Spleen (tissue), 11 donors: ENCODE results near the gene CYB561D2. TPM values are rescaled to one million over a fixed set of nuclear protein-coding genes. Genes with fewer than 3 reads are reported as not detected.
A peak's percentile ranks its signal among the peaks of the same experiment; 100 is the strongest.

Experiments
- DNase-seq: peaks from one replicate; pipeline ENCODE4 v3.0.0-alpha.2; 2020
- H3K27ac ChIP-seq, 8 donors: fragments of 200-600 bp; sonication (generic) in 7 of 8; 1 replicate in 4 of 8; 2 replicates in 4 of 8; pipeline versions ENCODE4 v1.5.0 to v1.8.0; 2016 to 2021; ENCODE audit warnings: inconsistent platforms in 4 of 8, mild to moderate bottlenecking in 4 of 8, moderate library complexity in 1 of 8
- H3K27me3 ChIP-seq, 7 donors: fragments of 200-600 bp; sonication (generic) in 6 of 7; replicated peaks in 1 of 7; 1 replicate in 4 of 7; 2 replicates in 3 of 7; pipeline versions ENCODE4 v1.5.0 to v1.8.0; 2016 to 2021; ENCODE audit warnings: inconsistent platforms in 3 of 7, mild to moderate bottlenecking in 1 of 7
- H3K36me3 ChIP-seq, 6 donors: fragments of 200-600 bp; sonication (generic) in 5 of 6; 1 replicate in 4 of 6; 2 replicates in 2 of 6; pipeline versions ENCODE4 v1.5.0 to v1.8.0; 2016 to 2021; ENCODE audit warnings: inconsistent platforms in 2 of 6
- H3K4me1 ChIP-seq, 6 donors: fragments of 200-600 bp; sonication (generic) in 5 of 6; 1 replicate in 3 of 6; 2 replicates in 3 of 6; pipeline versions ENCODE4 v1.5.0 to v1.8.0; 2016 to 2021; ENCODE audit warnings: inconsistent platforms in 3 of 6
- H3K4me3 ChIP-seq, 8 donors: fragments of 200-600 bp; sonication (generic) in 7 of 8; 1 replicate in 4 of 8; 2 replicates in 4 of 8; pipeline versions ENCODE4 v1.5.0 to v1.8.0; 2016 to 2021; ENCODE audit warnings: inconsistent platforms in 4 of 8, mild to moderate bottlenecking in 4 of 8, moderate library complexity in 2 of 8
- H3K9me3 ChIP-seq, 8 donors: fragments of 200-600 bp; sonication (generic) in 7 of 8; 1 replicate in 4 of 8; 2 replicates in 4 of 8; pipeline versions ENCODE4 v1.5.0 to v1.8.0; 2016 to 2021; ENCODE audit warnings: inconsistent platforms in 4 of 8
- POLR2A ChIP-seq, 3 donors: fragments of 450-650 bp; IDR thresholded peaks; one replicate each; pipeline ENCODE4 v1.5.1; 2017; ENCODE audit warnings: antibody characterized with exemption in 3 of 3, mild to moderate bottlenecking in 1 of 3
- POLR2AphosphoS5 ChIP-seq, 3 donors: sonication (generic); formaldehyde crosslinking; IDR thresholded peaks; one replicate each; pipeline ENCODE4 v1.5.1; 2017; ENCODE audit warnings: antibody characterized with exemption in 3 of 3
- WGBS, 5 donors: extraction: QIAGEN DNeasy Blood & Tissue Kit in 3 of 5; methylation state at CpG; one replicate each; pipeline versions ENCODE4 v1.1.5 to v1.1.7; 2013 to 2018; 5-methylcytosine and 5-hydroxymethylcytosine counted together
- intact Hi-C: fragments of 100-400 bp; cut with DNase I; formaldehyde crosslinking; loops from one replicate; pipeline ENCODE4 v1.15.0; 2023; ENCODE audit warnings: low total_unique reads
- polyA plus RNA-seq, 3 donors: library from polyadenylated mRNA; stranded (reverse); fragments of 200-250 nt; gene quantifications; one replicate each; pipeline ENCODE4 v1.2.1, GENCODE V29; 2013
- total RNA-seq, 7 donors: library from RNA; depleted of rRNA in 3 of 7; stranded (reverse); fragments of >200 nt in 3 of 7; fragmentation: NEBNext Ultra II Directional in 4 of 7; extraction: Animal tissue kit (Norgen Biotek cat#: 25700) in 4 of 7; gene quantifications; one replicate each; pipeline versions ENCODE4 v1.1.0 to v1.2.1, GENCODE V29; 2016 to 2021
- TF ChIP-seq, protein P1 (sequence below), 11 experiments: fragments of 200-600 bp in 7 of 11; fragments of 450-650 bp in 4 of 11; sonication (generic) in 4 of 11; IDR thresholded peaks in 8 of 11; conservative IDR thresholded peaks in 3 of 11; 1 replicate in 7 of 11; 2 replicates in 4 of 11; pipeline versions ENCODE4 v1.4.0 to v1.8.0; 2016 to 2021; ENCODE audit warnings: antibody characterized with exemption in 11 of 11, inconsistent platforms in 4 of 11, mild to moderate bottlenecking in 1 of 11
- donor health status: healthy with polysubstance abuse.
- donor health status: DM: no; HTN: no; CAD: no; lungs with moderate emphysema.
- donor health status: DM: no; HTN: no; CAD: no.
- donor health status: Bipolar disorder and iron deficiency.
- donor health status: healthy.
- donor health status: DM: no; HTN: no; CAD: no.
- donor health status: DM: yes; HTN: yes; CAD: no.

The CYB561D2 gene
- total and polyA plus RNA-seq, 10 donors, result 18.7 to 35.2 (median 26.4) TPM

DNA sequence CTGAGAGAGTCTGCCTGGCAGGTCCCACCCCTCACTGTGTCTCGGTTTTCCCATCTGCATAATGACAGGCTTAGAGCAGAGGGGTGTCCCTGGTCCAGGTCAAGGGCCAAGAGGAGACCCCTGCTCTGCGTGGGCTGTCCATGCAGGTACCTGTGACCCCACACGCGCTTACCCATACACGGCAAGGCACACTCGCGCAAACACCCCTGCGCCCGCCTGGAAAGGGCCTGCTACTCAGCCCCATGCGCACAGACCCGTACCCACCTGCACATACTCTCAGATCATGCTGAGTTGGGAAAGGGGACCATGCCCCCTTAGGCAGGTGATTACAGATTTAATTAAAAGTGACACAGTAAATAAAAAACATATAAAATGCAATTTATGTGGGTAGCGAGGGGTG lies 32.1 kb downstream of the CYB561D2 start:
- peak overlapping the region in 6 of 8 donors; percentile 13 to 63 (median 22) for H3K27ac ChIP-seq
- no peak overlapping the region for H3K4me3 ChIP-seq
- 90 to 96% (median 93%) methylated on average over 10 to 12 of the region's 12 CpGs for WGBS, 5 donors
- DNase-seq, result no peak
- intact Hi-C loops, result no loop called here
- H3K36me3 ChIP-seq, result no peaks in the 10 kb centered on the region
- peaks cover 0 to 11% (median 2%) of the 10 kb centered on the region in 6 donors for H3K4me1 ChIP-seq
- TF ChIP-seq POLR2AphosphoS5 (IDR thresholded peaks at IDR 0.05) (no peak), POLR2A (IDR thresholded peaks at IDR 0.05) (no peak)
- TF ChIP-seq, protein P1, sequence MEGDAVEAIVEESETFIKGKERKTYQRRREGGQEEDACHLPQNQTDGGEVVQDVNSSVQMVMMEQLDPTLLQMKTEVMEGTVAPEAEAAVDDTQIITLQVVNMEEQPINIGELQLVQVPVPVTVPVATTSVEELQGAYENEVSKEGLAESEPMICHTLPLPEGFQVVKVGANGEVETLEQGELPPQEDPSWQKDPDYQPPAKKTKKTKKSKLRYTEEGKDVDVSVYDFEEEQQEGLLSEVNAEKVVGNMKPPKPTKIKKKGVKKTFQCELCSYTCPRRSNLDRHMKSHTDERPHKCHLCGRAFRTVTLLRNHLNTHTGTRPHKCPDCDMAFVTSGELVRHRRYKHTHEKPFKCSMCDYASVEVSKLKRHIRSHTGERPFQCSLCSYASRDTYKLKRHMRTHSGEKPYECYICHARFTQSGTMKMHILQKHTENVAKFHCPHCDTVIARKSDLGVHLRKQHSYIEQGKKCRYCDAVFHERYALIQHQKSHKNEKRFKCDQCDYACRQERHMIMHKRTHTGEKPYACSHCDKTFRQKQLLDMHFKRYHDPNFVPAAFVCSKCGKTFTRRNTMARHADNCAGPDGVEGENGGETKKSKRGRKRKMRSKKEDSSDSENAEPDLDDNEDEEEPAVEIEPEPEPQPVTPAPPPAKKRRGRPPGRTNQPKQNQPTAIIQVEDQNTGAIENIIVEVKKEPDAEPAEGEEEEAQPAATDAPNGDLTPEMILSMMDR (IDR thresholded peaks at IDR 0.05 in 8 of 11, conservative IDR thresholded peaks at IDR 0.05 in 3 of 11), result no peak
- H3K9me3 ChIP-seq, result no peaks in the 10 kb centered on the region
- H3K27me3 ChIP-seq, result no peaks in the 10 kb centered on the region

DNA sequence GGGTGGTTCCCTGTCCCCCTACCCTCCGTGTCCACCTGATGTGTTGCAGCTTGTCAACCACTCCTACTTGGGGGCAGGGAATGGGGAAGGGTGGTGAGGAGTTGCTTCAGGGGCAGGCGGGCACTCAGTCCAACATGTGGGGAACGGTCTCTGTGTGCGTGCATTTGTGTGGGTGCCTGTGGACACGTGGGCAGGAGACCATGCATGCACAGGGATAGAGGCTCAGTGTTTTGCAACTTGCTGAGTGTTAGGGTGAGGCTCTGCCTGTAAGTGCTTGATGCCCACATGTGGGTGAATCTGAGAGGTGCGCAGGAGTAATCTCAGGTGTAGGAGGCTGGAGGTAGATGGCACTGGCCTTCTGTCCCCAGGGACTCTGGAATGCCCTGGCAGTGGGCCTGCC lies 33.1 kb downstream of the CYB561D2 start:
- 80 to 90% (median 86%) methylated on average over 6 of the region's 6 CpGs for WGBS, 5 donors
- no peak for TF ChIP-seq POLR2AphosphoS5 (IDR thresholded peaks at IDR 0.05)
- TF ChIP-seq, protein P1 (IDR thresholded peaks at IDR 0.05 in 8 of 11, conservative IDR thresholded peaks at IDR 0.05 in 3 of 11), result no peak
- TF ChIP-seq POLR2A (IDR thresholded peaks at IDR 0.05), result no peak
- Histone ChIP-seq H3K27ac (peak overlapping the region in 2 of 8 donors; percentile 48 to 63), H3K27me3 (no peaks in the 10 kb centered on the region), H3K4me3 (no peak overlapping the region), H3K36me3 (no peaks in the 10 kb centered on the region), H3K9me3 (no peaks in the 10 kb centered on the region), H3K4me1 (peaks cover 0 to 11% (median 2%) of the 10 kb centered on the region in 6 donors)
- no peak for DNase-seq
- intact Hi-C loops, result no loop called here

DNA sequence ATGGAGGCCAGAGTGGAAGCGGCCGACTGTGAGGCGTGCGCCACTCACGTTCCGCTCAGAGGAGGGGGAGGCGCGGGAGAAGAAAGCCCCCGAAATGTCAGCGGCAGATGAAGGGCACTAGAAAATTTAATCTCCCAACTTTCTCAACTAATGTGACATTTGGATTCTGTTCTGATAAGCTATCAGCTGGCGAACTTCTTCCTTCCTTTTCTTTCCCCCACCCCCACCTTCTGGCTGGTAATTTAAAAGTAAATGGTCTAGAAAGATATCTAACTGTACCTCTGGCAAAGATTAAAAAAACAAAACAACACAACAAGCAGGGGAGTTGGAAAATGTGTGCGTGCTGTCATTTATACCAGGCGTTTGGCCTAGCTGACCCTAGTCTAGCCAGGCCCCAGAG lies 35.1 kb downstream of the CYB561D2 start:
- Histone ChIP-seq H3K27ac (no peak overlapping the region), H3K36me3 (no peaks in the 10 kb centered on the region), H3K9me3 (no peaks in the 10 kb centered on the region), H3K4me1 (peaks cover 0 to 16% (median 7%) of the 10 kb centered on the region in 6 donors), H3K27me3 (no peaks in the 10 kb centered on the region), H3K4me3 (no peak overlapping the region)
- no peak for DNase-seq
- intact Hi-C loops, result no loop called here
- no peak for TF ChIP-seq POLR2AphosphoS5 (IDR thresholded peaks at IDR 0.05)
- 29 to 53% (median 46%) methylated on average over 13 of the region's 13 CpGs for WGBS, 5 donors

DNA sequence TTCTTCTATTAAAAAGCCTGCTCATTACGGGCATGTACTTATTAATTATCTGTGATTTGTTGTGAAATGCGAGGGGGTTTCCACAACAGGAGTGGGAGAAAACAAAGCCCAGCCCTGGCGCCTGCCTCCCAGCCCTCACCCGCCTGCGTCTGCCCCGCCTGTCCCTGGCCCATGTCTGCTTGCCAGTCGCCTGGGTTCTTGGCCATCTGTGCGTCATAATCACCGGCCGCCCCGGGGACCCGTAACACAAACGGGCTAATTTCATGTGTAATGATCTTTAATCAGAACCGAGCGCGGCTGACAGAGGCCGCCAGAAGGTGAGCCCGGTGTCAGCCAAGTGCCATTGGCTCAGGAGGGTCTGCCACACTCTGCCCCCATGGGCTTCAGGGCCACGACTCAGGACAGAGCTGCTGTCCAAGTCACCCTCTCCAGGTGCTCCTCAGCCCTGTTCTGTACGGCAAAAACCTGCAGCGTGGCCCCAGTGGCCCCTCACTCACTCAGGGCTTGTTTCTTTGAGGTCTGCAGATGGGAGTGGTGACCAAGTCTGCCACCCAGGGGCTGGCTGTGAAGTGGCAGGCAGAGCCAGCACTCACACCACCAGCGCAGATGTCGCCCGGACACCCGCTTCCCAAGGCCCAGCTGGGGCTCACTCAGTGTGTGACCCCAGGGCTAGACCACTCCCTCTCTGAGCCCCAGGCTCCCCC lies 37.5 kb downstream of the CYB561D2 start:
- H3K27ac ChIP-seq, result no peak overlapping the region
- WGBS, 5 donors, result 81 to 87% (median 83%) methylated on average over 19 to 25 of the region's 25 CpGs
- DNase-seq, result no peak
- H3K4me3 ChIP-seq, result no peak overlapping the region
- H3K27me3 ChIP-seq, result no peaks in the 10 kb centered on the region
- H3K4me1 ChIP-seq, result peaks cover 0 to 24% (median 9%) of the 10 kb centered on the region in 6 donors
- no peaks in the 10 kb centered on the region for H3K9me3 ChIP-seq
- no peaks in the 10 kb centered on the region for H3K36me3 ChIP-seq
- intact Hi-C loops, result no loop called here
- TF ChIP-seq POLR2A (IDR thresholded peaks at IDR 0.05), result no peak
- TF ChIP-seq, protein P1 (IDR thresholded peaks at IDR 0.05 in 8 of 11, conservative IDR thresholded peaks at IDR 0.05 in 3 of 11), result no peak
- TF ChIP-seq POLR2AphosphoS5 (IDR thresholded peaks at IDR 0.05), result no peak
